Endodermal cell (in vitro differentiated cells): ENCODE measurements around the gene ZBTB17. TPM values are rescaled to one million over a fixed set of nuclear protein-coding genes. Genes with fewer than 3 reads are reported as not detected.

Experiments
- DNase-seq: peaks from one replicate; pipeline ENCODE4 v3.0.0-alpha.2; 2017
- H3K27ac ChIP-seq: 2 replicates; pipeline ENCODE4 v1.5.1; 2013; ENCODE audit warnings: mild to moderate bottlenecking, low read depth, low read length, moderate library complexity
- H3K27me3 ChIP-seq: 2 replicates; pipeline ENCODE4 v1.6.1; 2013; ENCODE audit warnings: mild to moderate bottlenecking, low read length, moderate library complexity; ENCODE audit not compliant: insufficient read depth, control insufficient read depth, poor library complexity, severe bottlenecking
- H3K36me3 ChIP-seq: 2 replicates; pipeline ENCODE4 v1.7.0; 2013; ENCODE audit warnings: mild to moderate bottlenecking, low read length, moderate library complexity; ENCODE audit not compliant: control insufficient read depth, insufficient read depth
- H3K4me1 ChIP-seq: one replicate; pipeline ENCODE4 v1.7.0; 2013; ENCODE audit warnings: low read length; ENCODE audit not compliant: control insufficient read depth, insufficient read depth
- H3K4me3 ChIP-seq: 2 replicates; pipeline ENCODE4 v1.5.1; 2013; ENCODE audit warnings: mild to moderate bottlenecking, low read length, moderate library complexity
- H3K9ac ChIP-seq: 2 replicates; pipeline ENCODE4 v1.6.1; 2013; ENCODE audit warnings: mild to moderate bottlenecking, low read length, moderate library complexity; ENCODE audit not compliant: poor library complexity, severe bottlenecking; ENCODE audit errors: extremely low read depth
- H3K9me3 ChIP-seq: 2 replicates; pipeline ENCODE4 v1.6.1; 2013; ENCODE audit warnings: mild to moderate bottlenecking, low read length, moderate library complexity; ENCODE audit not compliant: control insufficient read depth
- H3K27ac Mint-ChIP-seq: 2 replicates; pipeline ENCODE4 v1.8.0; 2020; ENCODE audit warnings: mixed read lengths
- H3K27me3 Mint-ChIP-seq: 2 replicates; pipeline ENCODE4 v1.8.0; 2021; ENCODE audit warnings: mild to moderate bottlenecking, mixed read lengths; ENCODE audit not compliant: insufficient read depth
- H3K36me3 Mint-ChIP-seq: 2 replicates; pipeline ENCODE4 v1.8.0; 2020; ENCODE audit warnings: low read depth, mixed read lengths
- H3K4me1 Mint-ChIP-seq: 2 replicates; pipeline ENCODE4 v1.8.0; 2020; ENCODE audit warnings: mixed read lengths
- H3K4me3 Mint-ChIP-seq: 2 replicates; pipeline ENCODE4 v1.8.0; 2020; ENCODE audit warnings: mild to moderate bottlenecking, moderate library complexity, mixed read lengths
- H3K9me3 Mint-ChIP-seq: 2 replicates; pipeline ENCODE4 v1.8.0; 2020; ENCODE audit warnings: mild to moderate bottlenecking, mixed read lengths
- CTCF ChIP-seq: fragments of 200-600 bp; sonication (generic); conservative IDR thresholded peaks from 2 replicates; pipeline ENCODE4 v1.5.0; 2021; ENCODE audit warnings: antibody characterized with exemption, mild to moderate bottlenecking
- WGBS, 2 experiments: methylation state at CpG; one replicate each; pipeline versions ENCODE4 v1.1.5 to v1.1.7; 2013; ENCODE audit warnings: missing lambda C conversion rate in 2 of 2, mixed read lengths in 1 of 2; ENCODE audit not compliant: insufficient coverage in 1 of 2, insufficient read length in 1 of 2; 5-methylcytosine and 5-hydroxymethylcytosine counted together
- total RNA-seq, 2 donors: library from RNA; stranded (reverse); fragmentation: NEBNext Ultra II Directional in 1 of 2; extraction: Animal tissue kit (Norgen Biotek cat#: 25700) in 1 of 2; gene quantifications; 2 replicates in 1 of 2; 3 replicates in 1 of 2; pipeline ENCODE4 v1.2.1, GENCODE V29; 2021

ZBTB17 gene
- total RNA-seq, 2 donors from 2014 or later, result 28.0 to 31.7 TPM

GRCh38 chr1:15960808-15961207, 15.1 kb downstream of the ZBTB17 start:
- WGBS, 2 experiments, result 91 to 96% methylated on average over 4 to 5 of the region's 5 CpGs
- H3K9ac ChIP-seq, result no peak overlapping the region
- no peaks in the 10 kb centered on the region for H3K4me1 ChIP-seq
- DNase-seq, result no peak
- H3K27me3 ChIP-seq, result no peaks in the 10 kb centered on the region
- Mint-ChIP-seq H3K36me3 (peaks cover 13% of the 10 kb centered on the region), H3K27ac (no peak overlapping the region), H3K9me3 (no peaks in the 10 kb centered on the region), H3K4me1 (peaks cover 43% of the 10 kb centered on the region), H3K4me3 (no peak overlapping the region), H3K27me3 (peaks cover 3% of the 10 kb centered on the region)
- no peaks in the 10 kb centered on the region for H3K9me3 ChIP-seq
- H3K27ac ChIP-seq, result no peak overlapping the region
- TF ChIP-seq CTCF, result no peak
- no peak overlapping the region for H3K4me3 ChIP-seq
- no peaks in the 10 kb centered on the region for H3K36me3 ChIP-seq

- no peak overlapping the region for H3K4me3 Mint-ChIP-seq
- Histone ChIP-seq H3K4me1 (no peaks in the 10 kb centered on the region), H3K27me3 (no peaks in the 10 kb centered on the region), H3K36me3 (no peaks in the 10 kb centered on the region), H3K27ac (no peak overlapping the region), H3K9me3 (no peaks in the 10 kb centered on the region), H3K4me3 (no peak overlapping the region), H3K9ac (no peak overlapping the region)
- DNase-seq, result no peak
- no peak overlapping the region for H3K27ac Mint-ChIP-seq
- peaks cover 3% of the 10 kb centered on the region for H3K27me3 Mint-ChIP-seq
- peaks cover 43% of the 10 kb centered on the region for H3K4me1 Mint-ChIP-seq
- peaks cover 7% of the 10 kb centered on the region for H3K36me3 Mint-ChIP-seq
- 93 to 97% methylated on average over 7 to 8 of the region's 8 CpGs for whole genome bisulfite sequencing, 2 experiments
- no peak for TF ChIP-seq CTCF
- no peaks in the 10 kb centered on the region for H3K9me3 Mint-ChIP-seq
Observed at GRCh38 chr1:15959827-15960446, 16.0 kb downstream of the ZBTB17 start.

GRCh38 chr1:15959424-15959823, 16.5 kb downstream of the ZBTB17 start:
- no peak overlapping the region for H3K4me3 ChIP-seq
- H3K9me3 ChIP-seq, result no peaks in the 10 kb centered on the region
- Mint-ChIP-seq H3K9me3 (no peaks in the 10 kb centered on the region), H3K4me3 (no peak overlapping the region), H3K27ac (no peak overlapping the region), H3K27me3 (peaks cover 3% of the 10 kb centered on the region), H3K4me1 (peaks cover 43% of the 10 kb centered on the region), H3K36me3 (peaks cover 5% of the 10 kb centered on the region)
- H3K4me1 ChIP-seq, result no peaks in the 10 kb centered on the region
- H3K27ac ChIP-seq, result no peak overlapping the region
- no peaks in the 10 kb centered on the region for H3K36me3 ChIP-seq
- TF ChIP-seq CTCF, result no peak
- no peak overlapping the region for H3K9ac ChIP-seq
- no peak for DNase-seq
- no peaks in the 10 kb centered on the region for H3K27me3 ChIP-seq
